NCI-H1048 (cell line): Measurements from ENCODE around the gene CCDC182.

ENCODE experiments used
- DNase-seq: peaks from one replicate; lab custom pipeline; 2025; lab: John Stamatoyannopoulos, UW

Gene CCDC182

DNA sequence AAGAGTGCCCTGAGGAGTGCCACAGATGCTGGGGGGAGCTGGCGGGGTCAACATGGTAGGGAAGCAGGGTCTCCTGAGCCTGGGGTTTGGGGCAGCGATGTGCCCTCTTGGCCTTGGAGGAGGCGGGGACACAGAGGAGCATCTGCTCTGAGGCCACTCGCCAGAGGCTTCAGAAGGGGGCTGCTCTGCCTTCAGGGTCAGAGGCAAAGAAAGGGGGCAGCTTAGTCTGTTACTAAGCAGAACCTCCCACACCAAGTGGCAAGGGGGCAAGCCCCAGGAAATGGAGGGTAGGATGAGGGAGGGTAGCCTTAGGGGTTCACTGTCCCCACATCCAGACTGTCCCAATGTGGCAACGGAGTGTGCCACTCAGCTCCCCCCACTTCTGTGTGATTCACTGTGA, 18.3 kb downstream of the CCDC182 start:
- no peak for DNase-seq

DNA sequence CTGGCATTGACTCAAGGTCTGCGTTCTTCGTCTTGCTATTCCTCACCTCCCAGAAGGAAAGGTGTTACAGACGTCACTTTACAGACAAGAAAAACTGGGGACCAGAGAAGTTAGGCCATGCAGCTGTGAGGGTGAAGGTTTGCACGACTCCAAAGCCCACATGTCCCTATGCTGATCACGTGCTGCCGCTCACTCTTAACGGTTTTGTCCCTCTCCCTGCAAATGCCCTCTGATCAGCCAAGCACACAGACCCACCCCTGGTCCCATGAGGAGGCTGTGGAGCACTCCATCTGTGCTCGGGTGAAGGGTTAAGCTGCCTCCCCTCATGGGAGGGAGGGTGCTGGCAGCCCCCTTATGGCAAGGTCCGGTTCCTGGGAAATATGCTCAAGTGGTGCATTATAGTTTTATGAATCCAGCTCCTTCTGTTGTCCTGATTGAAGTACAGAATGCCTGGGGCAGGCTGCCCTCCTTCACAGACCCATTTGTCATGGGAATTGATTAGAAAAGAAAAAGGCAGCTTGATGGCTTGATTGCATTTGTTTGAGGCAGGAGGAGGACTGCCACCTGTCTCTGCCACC, 18.8 kb downstream of the CCDC182 start:
- DNase-seq = no peak

DNA sequence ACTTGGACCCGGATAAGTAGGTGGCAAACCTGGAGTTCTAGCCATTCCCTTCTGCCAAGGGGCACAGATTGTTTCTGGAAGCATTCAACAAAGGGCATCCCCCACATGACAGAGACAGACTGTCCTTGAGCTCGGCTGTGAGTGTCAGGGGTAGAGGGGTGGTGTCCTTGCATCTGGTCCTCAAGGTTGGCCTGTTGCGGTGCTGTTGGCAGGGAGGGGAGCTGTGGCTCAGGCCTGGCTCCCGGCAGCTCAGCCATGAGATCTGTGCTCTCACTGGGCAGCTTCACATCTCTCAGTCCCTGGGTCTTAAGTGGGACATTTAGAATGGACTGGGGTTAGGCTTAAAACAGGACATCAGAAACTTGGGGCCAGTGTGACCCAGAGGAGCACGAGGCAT, 20.4 kb downstream of the CCDC182 start:
- DNase-seq = no peak

DNA sequence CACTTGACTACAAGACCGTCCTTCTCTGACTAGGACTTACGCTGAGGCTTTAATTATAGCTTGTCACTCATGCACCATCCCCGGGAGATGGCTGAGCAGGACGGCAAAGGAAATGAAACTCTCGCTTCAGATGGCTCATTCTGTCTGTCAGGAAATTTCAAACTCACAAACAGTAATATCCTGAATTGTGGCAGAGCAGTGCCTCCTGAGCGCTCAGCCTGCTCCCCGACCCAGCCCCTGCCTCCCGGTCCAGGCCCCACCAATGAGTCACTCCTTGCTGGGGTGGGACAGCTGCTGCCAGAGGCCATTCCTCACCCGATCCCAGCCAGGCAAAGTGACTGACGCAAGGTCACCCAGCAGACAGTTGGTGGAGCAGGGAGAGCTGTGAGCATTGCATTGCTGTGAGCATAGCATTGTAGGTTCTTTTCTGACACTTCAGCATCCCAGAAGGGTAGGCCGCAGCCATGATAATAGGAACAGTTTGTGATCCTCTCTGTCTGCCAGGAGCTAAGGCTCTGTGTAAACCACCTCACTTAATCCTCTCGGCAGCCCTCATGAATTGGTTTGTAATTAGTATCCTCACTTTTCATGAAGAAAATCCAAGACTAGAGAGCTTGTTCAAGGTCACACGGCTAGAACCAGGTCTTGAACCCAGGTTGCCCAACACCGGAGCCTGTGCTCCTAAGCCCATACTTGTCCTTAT, 20.9 kb downstream of the CCDC182 start:
- DNase-seq = no peak

DNA sequence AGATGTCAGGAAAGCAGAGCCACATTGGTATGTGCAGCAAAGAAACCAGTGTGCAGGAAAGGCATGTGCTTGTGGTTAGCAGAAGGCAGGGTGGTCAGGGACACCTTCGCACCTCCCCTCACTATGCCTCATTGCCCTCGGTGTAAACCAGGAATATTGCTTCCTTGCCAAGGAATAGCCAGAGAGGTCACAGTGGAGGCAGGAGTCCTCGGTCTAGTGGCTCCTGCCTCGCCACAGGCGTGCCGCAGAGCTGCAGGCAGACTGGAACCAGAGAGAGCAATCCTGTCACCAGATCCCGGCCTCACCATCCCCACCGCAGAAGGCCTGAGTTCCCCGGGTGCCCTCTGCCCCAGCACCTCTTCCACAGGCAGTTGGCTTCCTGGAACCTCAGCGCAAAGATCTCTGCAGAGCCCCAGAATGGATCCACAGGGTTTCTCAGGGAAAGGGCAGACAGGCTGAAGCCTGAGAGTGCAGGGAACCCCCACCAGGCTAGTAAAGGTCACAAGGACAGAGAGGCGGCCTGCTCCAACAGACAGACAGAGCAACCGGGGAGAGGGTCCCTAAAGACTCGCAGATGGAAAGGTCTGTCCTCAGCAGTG, 21.6 kb downstream of the CCDC182 start:
- no peak for DNase-seq

DNA sequence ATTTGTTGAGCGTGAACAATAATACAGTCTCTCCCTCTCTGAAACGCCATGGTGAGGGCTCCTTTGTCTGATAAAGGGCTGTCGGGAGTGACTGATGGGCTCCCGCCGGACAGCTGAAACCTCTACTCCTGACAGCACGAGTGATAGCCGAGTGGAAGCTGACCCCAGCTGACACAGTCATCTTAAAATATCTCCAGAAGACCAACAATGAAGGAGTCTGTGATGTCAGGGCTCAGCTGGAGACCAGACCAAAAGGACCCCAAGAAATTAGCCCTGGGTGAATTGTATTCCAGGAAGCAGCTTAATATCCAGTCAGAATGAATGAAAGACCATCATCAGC, 22.4 kb downstream of the CCDC182 start:
- DNase-seq = no peak

DNA sequence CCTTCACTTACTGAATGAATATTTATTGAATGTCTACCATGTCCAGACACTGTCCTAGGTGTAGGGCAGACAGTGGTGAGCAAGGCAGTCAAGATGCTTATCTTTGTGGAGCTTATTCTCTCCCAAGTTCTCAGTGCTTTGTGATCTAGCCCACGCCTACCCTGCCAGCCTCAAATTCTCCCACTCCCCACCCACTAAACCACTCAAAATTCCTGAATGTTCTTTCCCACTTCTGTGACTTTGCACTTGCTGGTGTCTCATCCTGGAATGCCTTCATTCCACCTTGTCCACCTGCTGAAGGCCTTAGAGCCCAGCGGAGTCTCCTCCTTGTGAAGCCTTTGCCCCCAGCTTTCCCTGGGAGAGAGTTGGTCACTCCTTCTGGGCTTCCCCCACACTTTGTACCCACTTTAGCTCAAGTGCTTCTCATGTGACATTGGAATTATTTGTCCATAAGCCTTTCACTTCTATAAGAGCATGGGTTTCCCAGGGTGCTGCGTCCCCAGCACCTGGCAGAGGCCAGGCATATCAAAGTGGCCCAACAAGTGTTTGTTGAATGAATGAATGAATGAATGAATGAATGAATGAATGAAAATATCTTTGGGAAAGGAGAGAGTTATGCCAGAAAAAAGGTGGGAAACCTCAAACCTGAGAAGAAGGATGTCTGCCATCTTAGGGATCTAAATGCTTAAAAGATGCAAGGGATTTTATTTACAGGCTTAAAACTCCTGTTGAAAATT, 23.0 kb downstream of the CCDC182 start:
- no peak for DNase-seq

DNA sequence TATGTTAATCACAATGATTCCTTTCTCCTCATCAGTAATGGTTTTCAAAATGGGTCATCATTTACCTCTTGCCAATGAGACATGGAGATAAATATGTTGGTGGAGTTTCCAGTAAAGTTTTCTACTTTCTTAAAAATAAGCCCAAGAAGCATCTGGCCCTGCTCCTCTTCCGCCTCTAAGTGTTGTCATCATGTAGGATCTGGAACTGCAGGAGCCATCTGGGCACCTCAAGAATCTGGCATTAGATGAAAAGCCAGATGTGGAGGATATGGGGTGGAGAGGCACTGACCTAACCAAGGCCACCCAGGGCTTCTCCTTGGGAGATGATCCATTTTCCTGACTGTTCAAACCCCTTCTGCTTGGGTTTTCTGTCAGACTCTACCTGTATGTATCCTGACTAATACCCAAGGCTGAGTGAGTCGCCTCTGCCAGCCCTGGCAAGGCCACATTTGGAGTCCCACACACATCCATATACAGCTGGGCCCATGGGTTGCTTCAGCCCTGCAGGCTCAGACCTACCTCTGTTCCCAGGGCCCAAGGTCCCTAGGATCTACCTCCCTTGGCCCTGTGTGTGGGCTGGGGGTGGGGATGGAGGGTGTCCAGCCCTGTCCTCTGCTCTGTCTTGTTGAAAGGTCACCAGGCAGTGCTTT, 24.6 kb downstream of the CCDC182 start:
- no peak for DNase-seq

DNA sequence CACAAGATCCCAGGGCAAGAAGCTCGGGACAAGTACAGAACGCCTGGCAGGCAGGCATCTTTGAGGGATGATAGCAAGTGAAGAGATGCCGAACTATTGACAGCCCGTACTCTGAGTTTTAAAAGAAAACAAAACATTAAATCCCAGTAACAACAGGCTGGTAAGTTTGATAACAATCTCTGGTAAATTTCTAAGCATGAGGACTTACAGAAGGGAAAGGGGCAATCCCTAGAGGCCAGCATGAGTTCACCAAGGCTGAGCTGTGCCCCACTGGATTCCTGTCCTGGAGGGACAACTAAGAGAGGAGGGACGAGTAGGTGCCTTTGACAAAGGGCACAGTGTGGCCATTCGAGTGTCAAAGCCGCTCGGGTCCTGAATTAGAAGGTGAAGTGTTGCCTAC, 26.2 kb downstream of the CCDC182 start:
- DNase-seq = no peak

DNA sequence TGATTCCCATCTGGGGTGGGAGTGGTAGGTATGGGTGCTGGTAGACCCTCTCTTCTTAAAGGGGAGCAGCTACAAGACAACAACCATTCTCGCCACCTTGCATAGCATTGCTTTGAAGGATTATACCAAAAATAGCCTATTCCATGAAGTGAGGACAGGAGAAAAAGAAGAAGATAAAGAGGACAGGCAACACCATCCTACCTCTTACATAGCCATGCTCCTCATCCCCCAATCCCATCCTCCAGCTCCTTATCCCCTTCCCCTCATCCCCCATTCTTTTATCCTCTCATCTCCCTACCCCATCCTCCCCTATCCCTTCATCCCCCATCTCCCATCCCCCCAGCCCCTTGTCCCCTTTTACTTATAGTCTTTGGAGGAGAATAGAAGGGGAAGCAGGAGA, 29.1 kb downstream of the CCDC182 start:
- DNase-seq = no peak

DNA sequence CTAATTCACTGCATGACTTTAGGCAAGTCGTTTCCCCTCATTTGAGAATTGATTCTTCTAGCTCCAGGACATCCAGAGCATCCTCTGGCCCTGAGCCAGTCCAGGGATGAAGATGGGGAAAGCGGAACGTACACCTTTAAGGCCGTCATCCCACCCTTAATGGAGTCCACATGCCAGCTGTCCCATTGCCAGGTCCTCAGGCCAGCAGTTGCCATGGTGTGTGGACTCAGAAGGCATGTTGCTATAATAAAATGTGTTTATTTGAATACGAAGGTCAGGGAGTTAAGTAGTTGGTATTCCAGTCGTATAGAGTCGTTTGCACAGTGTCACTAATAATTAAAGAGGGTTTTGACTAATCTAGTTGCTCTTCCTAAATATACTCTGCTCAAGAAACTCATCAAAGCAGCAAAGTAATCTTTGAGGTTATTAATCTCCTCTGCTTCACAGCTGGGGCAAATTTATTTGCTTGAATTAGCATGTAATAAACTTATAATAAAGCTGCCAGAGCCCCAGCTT, 30.4 kb downstream of the CCDC182 start:
- no peak for DNase-seq

DNA sequence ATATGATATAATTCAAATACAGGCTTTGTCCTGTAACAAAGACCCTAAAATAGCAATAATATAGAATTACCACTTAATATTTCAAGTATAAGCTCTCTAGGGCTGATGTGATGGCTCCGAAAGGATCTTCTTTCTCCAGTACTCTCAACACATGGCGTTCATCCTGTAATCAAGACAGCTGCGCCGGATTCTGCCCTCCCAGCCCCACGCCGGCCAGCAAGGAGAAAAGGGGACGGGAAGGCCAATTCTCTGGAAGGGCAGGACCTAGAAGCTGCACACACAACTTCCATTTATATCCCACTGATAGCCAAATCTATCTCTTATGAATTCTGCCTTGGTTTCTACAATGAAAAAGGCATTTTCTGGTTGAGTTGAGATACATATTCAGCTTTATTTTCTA, 32.0 kb downstream of the CCDC182 start:
- no peak for DNase-seq

DNA sequence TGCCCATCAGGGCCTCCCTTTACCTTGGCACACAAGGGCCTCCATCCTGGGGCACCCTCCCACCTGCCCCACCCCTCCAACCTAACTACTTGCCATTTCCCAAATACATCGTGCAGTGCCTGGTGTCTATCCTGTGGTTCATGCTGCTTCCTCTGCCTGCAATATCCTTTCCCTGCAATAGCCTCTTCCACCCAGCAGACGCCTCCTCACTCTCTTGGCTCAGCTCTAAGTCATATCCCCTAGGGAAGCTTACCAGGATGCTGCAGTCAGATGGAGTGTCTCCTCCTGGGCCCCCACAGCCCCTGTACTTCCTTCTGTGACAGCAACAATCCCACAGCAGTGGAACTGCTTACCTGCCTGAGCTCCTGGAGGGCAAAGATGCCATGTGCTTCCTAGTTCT, 36.7 kb downstream of the CCDC182 start:
- DNase-seq = no peak

DNA sequence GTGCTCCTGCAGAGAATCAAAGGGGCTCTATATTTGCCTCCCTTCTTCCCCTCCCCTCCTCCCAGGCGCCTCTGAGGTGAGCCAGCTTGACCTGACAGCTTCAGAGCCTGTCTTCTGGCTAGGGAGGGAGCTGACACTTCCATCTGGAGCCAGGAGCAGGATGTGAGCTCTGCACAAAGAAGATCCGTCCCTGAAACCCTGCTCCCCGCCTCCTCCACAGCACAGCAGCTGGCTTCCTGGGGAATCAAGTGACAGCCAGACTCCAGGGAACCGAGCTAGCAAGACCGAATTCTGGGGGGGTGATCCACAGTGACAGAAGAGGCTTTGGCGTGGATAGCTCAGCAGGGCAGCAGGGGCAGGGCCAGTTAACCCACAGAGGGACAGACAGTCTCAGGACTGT, 37.2 kb downstream of the CCDC182 start:
- DNase-seq = no peak

DNA sequence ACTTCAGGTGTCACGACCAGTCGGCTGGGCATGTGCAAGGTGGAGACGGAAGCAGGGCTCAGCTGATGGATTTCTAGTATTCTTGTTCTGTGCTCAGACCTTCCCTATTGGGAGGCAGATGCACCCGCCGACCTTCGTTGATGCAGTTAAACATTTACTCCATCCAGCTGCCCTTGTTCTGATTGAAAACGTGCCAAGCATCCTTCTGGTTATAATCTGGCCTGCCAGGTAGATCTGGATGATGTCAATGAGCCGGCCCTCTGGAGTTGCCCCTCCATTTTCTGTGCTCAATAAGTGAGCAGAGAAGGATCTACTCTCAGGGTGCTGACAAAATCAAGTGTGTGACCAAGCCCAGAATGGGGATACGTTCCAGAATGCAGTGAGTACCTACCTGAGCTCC, 38.3 kb downstream of the CCDC182 start:
- no peak for DNase-seq

DNA sequence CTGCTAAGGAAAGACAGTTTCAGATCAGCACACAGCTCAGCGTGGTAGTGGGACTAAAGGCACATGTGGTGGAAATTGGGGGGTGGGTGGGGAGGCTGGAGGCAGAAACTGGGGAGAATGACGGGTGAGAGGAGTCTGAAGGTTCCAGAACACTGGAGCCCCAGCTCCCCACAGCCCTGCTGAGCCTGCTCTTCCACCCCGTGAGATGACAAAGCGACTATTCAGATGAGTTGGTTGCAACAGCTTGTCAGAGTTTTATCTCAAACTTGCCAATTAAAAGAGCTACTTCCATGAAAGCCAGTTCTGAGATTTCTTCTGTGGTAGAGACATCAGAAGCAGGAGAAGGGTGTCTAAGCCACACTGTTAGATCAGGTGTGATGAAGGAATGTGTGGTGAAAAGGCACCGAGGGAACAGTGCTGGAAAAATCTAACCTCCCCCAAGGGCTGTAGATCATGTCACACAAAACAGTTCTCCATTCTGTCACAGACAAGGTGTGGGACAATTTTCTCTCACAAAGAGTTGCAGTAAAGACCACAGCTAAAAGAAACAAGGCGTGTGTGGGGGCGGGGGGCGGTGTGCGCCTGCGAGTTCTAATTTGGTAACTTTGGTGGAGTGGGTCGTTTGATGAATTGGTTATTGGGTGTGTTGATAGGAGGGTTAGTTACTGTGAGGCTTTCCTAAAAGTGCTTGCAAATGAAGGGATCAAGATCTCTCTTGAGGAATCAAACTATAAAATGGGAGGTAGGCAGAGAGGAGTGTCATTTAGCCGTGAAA, 39.0 kb downstream of the CCDC182 start:
- DNase-seq = no peak

DNA sequence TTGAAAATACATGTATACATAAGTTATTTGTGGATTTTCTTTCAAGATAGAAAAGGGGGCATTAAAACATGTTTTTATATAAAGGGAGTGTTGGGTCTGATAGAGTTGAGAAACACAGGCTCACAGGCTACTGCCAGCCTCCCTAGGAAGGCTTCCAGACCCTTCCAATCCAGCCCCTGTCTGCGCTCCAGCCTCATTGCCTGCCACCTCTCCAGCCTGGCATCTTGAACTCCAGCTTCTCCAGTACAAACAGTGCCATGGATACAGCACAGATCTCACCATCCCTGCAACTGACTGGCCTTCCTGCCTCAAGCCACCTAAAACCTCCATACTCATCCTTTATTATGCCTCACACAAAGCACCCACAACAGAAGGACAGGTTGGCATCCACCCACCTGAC, 40.7 kb downstream of the CCDC182 start:
- no peak for DNase-seq

DNA sequence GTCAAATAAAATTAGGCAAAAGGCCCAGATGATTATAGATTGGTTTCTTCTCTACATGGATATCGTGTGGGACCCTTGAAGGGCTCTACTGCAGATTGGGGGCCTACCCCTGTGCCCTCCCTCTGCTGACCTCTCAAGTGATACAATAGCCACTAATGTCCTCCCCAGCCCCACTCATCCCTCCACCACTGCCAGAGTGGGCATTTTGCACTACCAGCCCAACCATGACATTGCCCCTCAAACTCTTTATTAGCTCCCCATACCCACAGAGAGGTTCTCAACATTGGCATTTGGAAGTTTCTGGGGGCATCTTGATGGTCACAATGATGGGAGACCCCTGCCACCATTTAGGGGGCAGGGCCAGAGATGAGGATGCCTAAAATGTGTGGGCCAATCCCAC, 41.8 kb downstream of the CCDC182 start:
- DNase-seq = no peak

DNA sequence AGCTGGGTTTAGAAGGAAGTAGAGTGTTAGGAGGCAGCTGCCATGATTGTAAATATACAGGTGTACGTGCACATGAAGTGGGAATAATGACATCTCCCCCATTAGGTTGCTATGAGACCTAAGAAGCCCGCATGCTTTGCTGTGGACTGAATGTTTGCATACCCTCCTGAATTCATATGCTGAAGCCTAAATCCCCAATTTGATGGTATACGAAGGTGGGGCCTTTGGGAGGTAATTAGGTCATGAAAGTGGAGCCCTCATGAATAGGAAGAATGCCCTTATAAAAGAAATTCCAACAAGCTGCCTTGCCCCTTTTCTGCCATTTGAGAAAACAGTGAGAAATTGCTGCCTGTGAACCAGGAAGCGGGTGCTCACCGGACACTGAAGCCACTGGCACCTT, 44.0 kb downstream of the CCDC182 start:
- DNase-seq = no peak

DNA sequence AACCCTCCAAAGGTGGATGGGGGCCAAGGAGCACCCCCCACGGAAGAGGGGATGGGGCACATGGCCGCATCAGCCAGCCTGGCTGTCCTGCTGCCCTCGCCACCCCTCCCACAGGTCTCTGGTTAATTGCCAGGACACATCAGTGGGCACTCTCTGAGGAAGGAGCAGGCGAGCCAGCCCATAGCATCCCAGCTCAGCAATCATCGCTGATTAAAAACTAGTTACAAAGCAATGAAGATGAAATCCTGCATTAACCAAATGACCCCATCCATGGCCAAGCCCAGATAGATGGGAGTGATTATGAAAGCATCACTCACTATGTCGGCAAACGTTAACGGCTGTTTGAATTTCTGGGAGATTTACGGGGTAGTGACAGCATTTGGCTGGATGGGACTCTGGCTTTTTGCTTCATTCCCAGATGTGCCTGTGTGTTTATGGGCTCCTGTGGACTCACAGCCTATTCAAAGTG, 45.3 kb downstream of the CCDC182 start:
- DNase-seq = no peak

DNA sequence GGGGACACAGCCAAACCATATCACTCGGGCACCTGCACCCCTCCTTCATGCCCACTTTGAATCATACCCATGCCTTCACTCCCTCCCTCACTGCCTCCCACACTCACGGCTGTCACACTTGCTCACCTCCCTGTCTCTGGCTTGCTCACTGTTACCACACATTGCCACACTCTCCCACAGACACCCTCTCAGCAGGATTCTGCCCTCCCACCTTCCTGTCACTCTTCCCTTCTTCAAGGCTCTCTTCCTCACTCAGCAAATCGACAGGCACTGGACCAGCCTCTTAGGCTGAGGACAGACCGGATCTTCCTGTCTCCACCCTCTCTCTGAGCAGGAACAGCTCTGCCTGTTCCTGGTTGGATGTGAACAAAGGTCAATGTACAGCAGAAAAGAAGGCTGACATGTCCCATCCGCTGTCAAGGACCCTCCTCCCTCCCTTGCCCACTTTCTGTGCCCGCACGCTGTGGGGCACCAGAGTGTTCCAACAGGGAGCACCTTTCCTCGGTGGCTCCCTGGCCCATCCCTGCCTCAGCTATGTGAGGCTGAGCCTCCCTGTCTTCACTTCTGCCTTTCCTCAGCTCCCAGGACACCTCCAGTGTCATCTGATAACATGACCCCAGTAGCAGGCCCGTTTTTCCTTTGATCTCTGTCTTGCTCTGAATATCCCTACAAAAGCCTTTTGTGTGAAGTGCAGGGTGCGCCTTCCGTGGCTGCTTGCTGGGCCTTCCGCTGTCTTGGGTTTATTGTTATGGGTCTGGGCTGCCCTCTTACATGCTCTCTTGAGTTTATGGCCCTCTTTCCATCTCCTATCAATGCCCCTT, 47.0 kb downstream of the CCDC182 start:
- DNase-seq = no peak
